Effector CD8-positive, alpha-beta T cell (primary cell): Measurements from ENCODE around the gene HLA-DOB.
"Not testable (repeated sequence)": the region's sequence is repeated elsewhere in the genome, so short reads cannot be mapped to it uniquely, and the experiment has no call there.

Experiments used
- DNase-seq: peaks from one replicate; lab custom pipeline; 2025; lab: John Stamatoyannopoulos, UW

HLA-DOB gene

GRCh38 chr6:32807020-32807580, 9.7 kb downstream of the HLA-DOB start:
- no peak for DNase-seq

GRCh38 chr6:32805404-32805803, 11.4 kb downstream of the HLA-DOB start:
- DNase-seq = not testable (repeated sequence)

- no peak for DNase-seq
Observed at GRCh38 chr6:32803416-32803815, 13.4 kb downstream of the HLA-DOB start.

GRCh38 chr6:32799740-32800139, 17.1 kb downstream of the HLA-DOB start:
- DNase-seq = no peak

- DNase-seq = no peak
Observed at GRCh38 chr6:32799168-32799567, 17.6 kb downstream of the HLA-DOB start.

GRCh38 chr6:32796848-32797776, 19.7 kb downstream of the HLA-DOB start:
- peak; percentile 75 for DNase-seq

GRCh38 chr6:32794510-32794909, 22.3 kb downstream of the HLA-DOB start:
- no peak for DNase-seq

GRCh38 chr6:32792901-32793435, 23.8 kb downstream of the HLA-DOB start:
- no peak for DNase-seq

GRCh38 chr6:32790306-32790705, 26.5 kb downstream of the HLA-DOB start:
- DNase-seq = no peak

- no peak for DNase-seq
Observed at GRCh38 chr6:32785781-32786533, 30.8 kb downstream of the HLA-DOB start.

GRCh38 chr6:32782923-32783322, 33.9 kb downstream of the HLA-DOB start:
- DNase-seq = not testable (repeated sequence)

- DNase-seq = no peak
Observed at GRCh38 chr6:32779036-32779435, 37.8 kb downstream of the HLA-DOB start.

GRCh38 chr6:32775071-32775470, 41.7 kb downstream of the HLA-DOB start:
- DNase-seq = no peak

GRCh38 chr6:32774426-32774825, 42.4 kb downstream of the HLA-DOB start:
- no peak for DNase-seq

GRCh38 chr6:32772656-32773055, 44.1 kb downstream of the HLA-DOB start:
- DNase-seq = no peak

GRCh38 chr6:32764048-32764447, 52.8 kb downstream of the HLA-DOB start:
- DNase-seq = no peak

- DNase-seq = no peak
Observed at GRCh38 chr6:32763421-32763820, 53.4 kb downstream of the HLA-DOB start, which contains the start of gene HLA-DQB2. TSS of gene HLA-DQB2 (minus strand) at chr6:32763532. CDS start at chr6:32763470, 62 bp downstream.
